GM13977 (cell line): ENCODE results near the gene RGS11.

Source experiments
- DNase-seq: peaks from one replicate; pipeline ENCODE4 v3.0.0; 2012; ENCODE audit warnings: low spot score
- CTCF ChIP-seq: IDR thresholded peaks from 2 replicates; pipeline ENCODE4 v1.5.1; 2012; ENCODE audit warnings: mild to moderate bottlenecking, control low read depth; ENCODE audit not compliant: insufficient read depth; ENCODE audit errors: extremely low read depth, missing control alignments
- in situ Hi-C: fragments of 300-500 bp; cut with MboI; formaldehyde crosslinking; loops from one replicate; pipeline ENCODE4 v1.12.0; 2022; ENCODE audit warnings: low sequenced_read_pairs, low pct_unique_long_range_greater_than_20kb, mixed read lengths, inconsistent platforms; ENCODE audit not compliant: unreplicated experiment

The RGS11 gene

GRCh38 chr16:318628-319027, 42.9 kb upstream of the RGS11 start:
- TF ChIP-seq CTCF, result peak; percentile 22
- in situ Hi-C loops, result no loop called here
- DNase-seq, result no peak

DNA sequence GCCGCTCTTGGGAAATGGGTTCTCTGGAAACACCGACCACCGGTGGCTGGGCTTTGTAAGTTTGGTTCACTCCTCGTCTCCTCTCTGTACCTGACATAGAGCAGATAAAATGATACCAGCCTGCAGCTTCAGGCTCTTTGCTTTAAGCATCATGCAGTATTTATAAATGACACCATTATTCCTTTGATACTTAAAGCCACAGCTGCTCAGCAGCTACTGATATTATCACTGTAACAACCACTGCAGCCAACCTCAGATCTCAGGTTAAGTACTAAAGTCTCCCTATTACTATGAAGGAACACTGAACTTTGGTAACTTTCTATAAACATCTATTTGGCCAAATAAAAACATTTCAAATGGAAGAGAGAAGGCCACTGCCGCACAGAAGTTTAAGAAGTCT, 41.8 kb upstream of the RGS11 start:
- no peak for TF ChIP-seq CTCF
- in situ Hi-C loops, result no loop called here
- no peak for DNase-seq

DNA sequence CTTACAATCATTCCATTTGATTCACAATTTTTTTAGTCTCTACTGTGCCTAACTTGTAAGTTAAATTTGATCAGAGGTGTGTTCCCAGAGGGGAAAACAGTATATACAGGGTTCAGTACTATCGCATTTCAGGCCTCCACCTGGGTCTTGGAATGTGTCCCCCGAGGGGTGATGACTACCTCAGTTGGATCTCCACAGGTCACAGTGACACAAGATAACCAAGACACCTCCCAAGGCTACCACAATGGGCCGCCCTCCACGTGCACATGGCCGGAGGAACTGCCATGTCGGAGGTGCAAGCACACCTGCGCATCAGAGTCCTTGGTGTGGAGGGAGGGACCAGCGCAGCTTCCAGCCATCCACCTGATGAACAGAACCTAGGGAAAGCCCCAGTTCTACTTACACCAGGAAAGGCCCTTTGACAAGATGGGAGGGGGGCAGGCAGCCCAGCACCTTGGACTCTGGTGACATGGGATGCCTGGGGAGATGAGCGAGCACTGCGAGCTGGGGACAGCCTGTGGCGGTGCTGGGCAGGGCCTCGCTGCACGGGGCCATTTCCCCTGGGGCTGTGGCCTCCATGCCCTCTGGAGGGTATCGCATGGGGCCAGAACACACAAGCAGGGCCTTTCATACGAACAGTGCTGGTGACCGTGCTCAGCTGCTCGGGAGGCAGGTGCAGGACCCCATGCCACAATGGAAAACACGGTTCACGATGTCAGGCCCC, 41.2 kb upstream of the RGS11 start:
- in situ Hi-C loops, result no loop called here
- DNase-seq, result no peak
- TF ChIP-seq CTCF, result no peak

DNA sequence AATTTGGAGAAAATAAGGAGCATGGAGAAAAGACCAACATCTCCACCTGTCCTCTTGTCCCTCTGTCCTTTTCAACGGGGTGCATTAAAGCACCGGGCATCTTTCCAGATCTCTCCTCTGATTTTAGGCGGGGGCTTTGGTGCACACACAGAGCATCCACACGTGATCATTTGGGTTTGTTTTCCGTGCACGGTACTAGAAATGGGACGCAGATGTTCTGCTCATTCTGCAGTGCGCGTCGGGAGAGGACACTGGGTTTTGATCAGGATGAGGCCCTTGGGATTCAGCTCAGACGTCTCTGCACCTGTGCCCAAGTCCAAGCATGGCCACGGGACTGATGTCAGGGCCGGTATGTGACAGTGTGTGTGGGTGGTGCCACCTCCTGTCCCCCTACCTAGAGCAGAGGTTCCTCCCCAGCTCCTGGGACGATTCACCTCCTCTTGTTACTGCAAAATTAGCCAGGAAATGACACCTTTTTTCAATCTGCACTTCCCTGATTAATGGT, 39.1 kb upstream of the RGS11 start:
- TF ChIP-seq CTCF, result no peak
- no peak for DNase-seq
- in situ Hi-C loops, result no loop called here

- TF ChIP-seq CTCF, result no peak
- no peak for DNase-seq
- in situ Hi-C loops, result no loop called here
Measured at GRCh38 chr16:314351-314750, 38.6 kb upstream of the RGS11 start.

DNA sequence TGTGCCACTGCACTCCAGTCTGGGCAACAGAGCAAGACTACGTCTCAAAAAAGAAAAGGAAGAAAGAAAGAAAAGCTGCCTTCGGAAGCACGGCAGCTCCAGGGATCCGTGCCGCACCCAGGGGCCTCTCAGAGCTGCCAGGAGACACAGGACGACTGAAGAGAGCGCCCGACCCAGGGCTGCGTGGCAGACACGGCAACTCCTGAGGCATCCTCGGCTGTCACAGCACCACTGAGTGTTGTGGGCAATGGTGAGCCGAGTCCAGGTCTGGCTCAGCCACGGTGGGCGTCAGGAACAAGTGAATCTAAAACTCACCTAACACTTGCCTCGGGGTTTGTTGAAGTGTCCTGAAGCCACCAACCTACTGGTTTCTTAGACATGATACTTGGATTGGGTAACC, 36.0 kb upstream of the RGS11 start:
- no peak for TF ChIP-seq CTCF
- DNase-seq, result no peak
- in situ Hi-C loops, result no loop called here
